Spleen (tissue), 11 donors: ENCODE results near the gene FAM131C. TPM values are rescaled to one million over a fixed set of nuclear protein-coding genes. Genes with fewer than 3 reads are reported as not detected.

Source experiments
- DNase-seq: peaks from one replicate; pipeline ENCODE4 v3.0.0-alpha.2; 2020
- H3K27ac ChIP-seq, 8 donors: fragments of 200-600 bp; sonication (generic) in 7 of 8; 1 replicate in 4 of 8; 2 replicates in 4 of 8; pipeline versions ENCODE4 v1.5.0 to v1.8.0; 2016 to 2021; ENCODE audit warnings: inconsistent platforms in 4 of 8, mild to moderate bottlenecking in 4 of 8, moderate library complexity in 1 of 8
- H3K27me3 ChIP-seq, 7 donors: fragments of 200-600 bp; sonication (generic) in 6 of 7; replicated peaks in 1 of 7; 1 replicate in 4 of 7; 2 replicates in 3 of 7; pipeline versions ENCODE4 v1.5.0 to v1.8.0; 2016 to 2021; ENCODE audit warnings: inconsistent platforms in 3 of 7, mild to moderate bottlenecking in 1 of 7
- H3K36me3 ChIP-seq, 6 donors: fragments of 200-600 bp; sonication (generic) in 5 of 6; 1 replicate in 4 of 6; 2 replicates in 2 of 6; pipeline versions ENCODE4 v1.5.0 to v1.8.0; 2016 to 2021; ENCODE audit warnings: inconsistent platforms in 2 of 6
- H3K4me1 ChIP-seq, 6 donors: fragments of 200-600 bp; sonication (generic) in 5 of 6; 1 replicate in 3 of 6; 2 replicates in 3 of 6; pipeline versions ENCODE4 v1.5.0 to v1.8.0; 2016 to 2021; ENCODE audit warnings: inconsistent platforms in 3 of 6
- H3K4me3 ChIP-seq, 8 donors: fragments of 200-600 bp; sonication (generic) in 7 of 8; 1 replicate in 4 of 8; 2 replicates in 4 of 8; pipeline versions ENCODE4 v1.5.0 to v1.8.0; 2016 to 2021; ENCODE audit warnings: inconsistent platforms in 4 of 8, mild to moderate bottlenecking in 4 of 8, moderate library complexity in 2 of 8
- H3K9me3 ChIP-seq, 8 donors: fragments of 200-600 bp; sonication (generic) in 7 of 8; 1 replicate in 4 of 8; 2 replicates in 4 of 8; pipeline versions ENCODE4 v1.5.0 to v1.8.0; 2016 to 2021; ENCODE audit warnings: inconsistent platforms in 4 of 8
- POLR2A ChIP-seq, 3 donors: fragments of 450-650 bp; IDR thresholded peaks; one replicate each; pipeline ENCODE4 v1.5.1; 2017; ENCODE audit warnings: antibody characterized with exemption in 3 of 3, mild to moderate bottlenecking in 1 of 3
- POLR2AphosphoS5 ChIP-seq, 3 donors: sonication (generic); formaldehyde crosslinking; IDR thresholded peaks; one replicate each; pipeline ENCODE4 v1.5.1; 2017; ENCODE audit warnings: antibody characterized with exemption in 3 of 3
- WGBS, 5 donors: extraction: QIAGEN DNeasy Blood & Tissue Kit in 3 of 5; methylation state at CpG; one replicate each; pipeline versions ENCODE4 v1.1.5 to v1.1.7; 2013 to 2018; 5-methylcytosine and 5-hydroxymethylcytosine counted together
- intact Hi-C: fragments of 100-400 bp; cut with DNase I; formaldehyde crosslinking; loops from one replicate; pipeline ENCODE4 v1.15.0; 2023; ENCODE audit warnings: low total_unique reads
- polyA plus RNA-seq, 3 donors: library from polyadenylated mRNA; stranded (reverse); fragments of 200-250 nt; gene quantifications; one replicate each; pipeline ENCODE4 v1.2.1, GENCODE V29; 2013
- total RNA-seq, 7 donors: library from RNA; depleted of rRNA in 3 of 7; stranded (reverse); fragments of >200 nt in 3 of 7; fragmentation: NEBNext Ultra II Directional in 4 of 7; extraction: Animal tissue kit (Norgen Biotek cat#: 25700) in 4 of 7; gene quantifications; one replicate each; pipeline versions ENCODE4 v1.1.0 to v1.2.1, GENCODE V29; 2016 to 2021
- TF ChIP-seq, protein P1 (sequence below), 11 experiments: fragments of 200-600 bp in 7 of 11; fragments of 450-650 bp in 4 of 11; sonication (generic) in 4 of 11; IDR thresholded peaks in 8 of 11; conservative IDR thresholded peaks in 3 of 11; 1 replicate in 7 of 11; 2 replicates in 4 of 11; pipeline versions ENCODE4 v1.4.0 to v1.8.0; 2016 to 2021; ENCODE audit warnings: antibody characterized with exemption in 11 of 11, inconsistent platforms in 4 of 11, mild to moderate bottlenecking in 1 of 11
- donor health status: healthy with polysubstance abuse.
- donor health status: DM: no; HTN: no; CAD: no; lungs with moderate emphysema.
- donor health status: DM: no; HTN: no; CAD: no.
- donor health status: Bipolar disorder and iron deficiency.
- donor health status: healthy.
- donor health status: DM: no; HTN: no; CAD: no.
- donor health status: DM: yes; HTN: yes; CAD: no.

FAM131C gene
- total and polyA plus RNA-seq, 10 donors, result 0.11 to 0.47 TPM; not detected in 8

- TF ChIP-seq POLR2A (IDR thresholded peaks at IDR 0.05) (no peak), POLR2AphosphoS5 (IDR thresholded peaks at IDR 0.05) (no peak)
- TF ChIP-seq, protein P1, sequence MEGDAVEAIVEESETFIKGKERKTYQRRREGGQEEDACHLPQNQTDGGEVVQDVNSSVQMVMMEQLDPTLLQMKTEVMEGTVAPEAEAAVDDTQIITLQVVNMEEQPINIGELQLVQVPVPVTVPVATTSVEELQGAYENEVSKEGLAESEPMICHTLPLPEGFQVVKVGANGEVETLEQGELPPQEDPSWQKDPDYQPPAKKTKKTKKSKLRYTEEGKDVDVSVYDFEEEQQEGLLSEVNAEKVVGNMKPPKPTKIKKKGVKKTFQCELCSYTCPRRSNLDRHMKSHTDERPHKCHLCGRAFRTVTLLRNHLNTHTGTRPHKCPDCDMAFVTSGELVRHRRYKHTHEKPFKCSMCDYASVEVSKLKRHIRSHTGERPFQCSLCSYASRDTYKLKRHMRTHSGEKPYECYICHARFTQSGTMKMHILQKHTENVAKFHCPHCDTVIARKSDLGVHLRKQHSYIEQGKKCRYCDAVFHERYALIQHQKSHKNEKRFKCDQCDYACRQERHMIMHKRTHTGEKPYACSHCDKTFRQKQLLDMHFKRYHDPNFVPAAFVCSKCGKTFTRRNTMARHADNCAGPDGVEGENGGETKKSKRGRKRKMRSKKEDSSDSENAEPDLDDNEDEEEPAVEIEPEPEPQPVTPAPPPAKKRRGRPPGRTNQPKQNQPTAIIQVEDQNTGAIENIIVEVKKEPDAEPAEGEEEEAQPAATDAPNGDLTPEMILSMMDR (IDR thresholded peaks at IDR 0.05 in 8 of 11, conservative IDR thresholded peaks at IDR 0.05 in 3 of 11), result no peak
- H3K9me3 ChIP-seq, result no peaks in the 10 kb centered on the region
- no peak for DNase-seq
- peaks cover 0 to 15% (median 6%) of the 10 kb centered on the region in 6 donors for H3K4me1 ChIP-seq
- no peak overlapping the region for H3K4me3 ChIP-seq
- no peaks in the 10 kb centered on the region for H3K36me3 ChIP-seq
- WGBS, 5 donors, result 77 to 89% (median 81%) methylated on average over 5 to 8 of the region's 8 CpGs
- intact Hi-C loops, result no loop called here
- peaks cover 0 to 12% (median 0%) of the 10 kb centered on the region in 7 donors for H3K27me3 ChIP-seq
- H3K27ac ChIP-seq, result no peak overlapping the region
Observed at GRCh38 chr1:16091296-16091695, 17.8 kb upstream of the FAM131C start.

- intact Hi-C loops, result no loop called here
- H3K36me3 ChIP-seq, result no peaks in the 10 kb centered on the region
- WGBS, 5 donors, result 65 to 85% (median 80%) methylated on average over 5 of the region's 5 CpGs
- peaks cover 0 to 2% (median 0%) of the 10 kb centered on the region in 7 donors for H3K27me3 ChIP-seq
- peaks cover 0 to 15% (median 8%) of the 10 kb centered on the region in 6 donors for H3K4me1 ChIP-seq
- no peaks in the 10 kb centered on the region for H3K9me3 ChIP-seq
- DNase-seq, result no peak
- no peak overlapping the region for H3K27ac ChIP-seq
- no peak for TF ChIP-seq POLR2A (IDR thresholded peaks at IDR 0.05)
- TF ChIP-seq, protein P1 (IDR thresholded peaks at IDR 0.05 in 8 of 11, conservative IDR thresholded peaks at IDR 0.05 in 3 of 11), result no peak
- TF ChIP-seq POLR2AphosphoS5 (IDR thresholded peaks at IDR 0.05), result no peak
- no peak overlapping the region for H3K4me3 ChIP-seq
Observed at GRCh38 chr1:16090076-16090826, 16.8 kb upstream of the FAM131C start.

DNA sequence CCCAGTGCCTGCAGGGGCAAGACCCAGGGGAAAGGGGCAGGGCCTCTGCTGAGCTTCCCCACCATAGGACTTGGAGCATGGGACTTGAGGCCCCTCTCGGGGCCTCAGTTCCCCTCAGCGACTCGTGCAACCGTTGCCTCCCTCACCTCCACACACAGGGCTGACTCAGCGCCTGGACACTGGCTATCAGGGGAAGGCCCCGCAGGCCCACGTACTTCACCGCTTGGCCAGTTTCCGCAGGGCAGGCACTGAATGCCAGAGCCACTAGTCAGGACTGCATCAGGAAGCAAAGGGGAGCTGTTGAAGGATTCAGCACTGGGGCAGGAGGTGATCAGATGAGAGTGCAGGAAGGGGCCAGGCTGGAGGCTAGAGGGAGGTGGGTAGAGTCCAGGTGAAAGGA, 15.5 kb upstream of the FAM131C start:
- Histone ChIP-seq H3K36me3 (no peaks in the 10 kb centered on the region), H3K4me3 (no peak overlapping the region), H3K9me3 (no peaks in the 10 kb centered on the region), H3K27me3 (no peaks in the 10 kb centered on the region), H3K4me1 (peaks cover 0 to 15% (median 8%) of the 10 kb centered on the region in 6 donors), H3K27ac (no peak overlapping the region)
- TF ChIP-seq, protein P1 (IDR thresholded peaks at IDR 0.05 in 8 of 11, conservative IDR thresholded peaks at IDR 0.05 in 3 of 11), result no peak
- TF ChIP-seq POLR2AphosphoS5 (IDR thresholded peaks at IDR 0.05) (no peak), POLR2A (IDR thresholded peaks at IDR 0.05) (no peak)
- intact Hi-C loops, result no loop called here
- 72 to 82% (median 81%) methylated on average over 9 of the region's 9 CpGs for WGBS, 5 donors
- DNase-seq, result no peak

- Histone ChIP-seq H3K9me3 (no peaks in the 10 kb centered on the region), H3K27ac (no peak overlapping the region), H3K36me3 (no peaks in the 10 kb centered on the region), H3K4me1 (peaks cover 0 to 15% (median 8%) of the 10 kb centered on the region in 6 donors), H3K27me3 (no peaks in the 10 kb centered on the region), H3K4me3 (no peak overlapping the region)
- TF ChIP-seq, protein P1 (IDR thresholded peaks at IDR 0.05 in 8 of 11, conservative IDR thresholded peaks at IDR 0.05 in 3 of 11), result no peak
- TF ChIP-seq POLR2A (IDR thresholded peaks at IDR 0.05) (no peak), POLR2AphosphoS5 (IDR thresholded peaks at IDR 0.05) (no peak)
- no peak for DNase-seq
- WGBS, 5 donors, result 76 to 82% (median 77%) methylated on average over 14 to 17 of the region's 17 CpGs
- intact Hi-C loops, result no loop called here
Observed at GRCh38 chr1:16088351-16088911, 15.0 kb upstream of the FAM131C start.
